ENCODE measurements around the gene WDR27.

DNA sequence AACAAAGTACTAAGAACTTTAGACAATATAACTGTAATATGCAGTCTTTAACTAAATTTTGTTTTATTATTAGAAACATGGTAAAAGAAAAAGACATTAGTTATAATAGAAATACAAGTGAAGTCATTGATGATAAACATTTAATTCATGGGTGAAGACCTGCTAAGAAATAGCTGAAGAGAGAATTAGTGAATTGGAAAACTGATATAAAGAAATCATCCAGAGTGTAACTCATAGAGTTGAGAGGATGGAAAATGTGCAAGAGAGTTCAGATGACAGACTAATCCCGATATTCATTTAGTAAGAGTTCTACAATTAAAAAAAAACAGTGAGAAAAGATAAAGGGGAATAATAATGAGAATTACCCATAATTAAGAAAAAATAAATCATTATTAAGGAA lies 227.5 kb downstream of the WDR27 start:
- TF ChIP-seq, protein P1, sequence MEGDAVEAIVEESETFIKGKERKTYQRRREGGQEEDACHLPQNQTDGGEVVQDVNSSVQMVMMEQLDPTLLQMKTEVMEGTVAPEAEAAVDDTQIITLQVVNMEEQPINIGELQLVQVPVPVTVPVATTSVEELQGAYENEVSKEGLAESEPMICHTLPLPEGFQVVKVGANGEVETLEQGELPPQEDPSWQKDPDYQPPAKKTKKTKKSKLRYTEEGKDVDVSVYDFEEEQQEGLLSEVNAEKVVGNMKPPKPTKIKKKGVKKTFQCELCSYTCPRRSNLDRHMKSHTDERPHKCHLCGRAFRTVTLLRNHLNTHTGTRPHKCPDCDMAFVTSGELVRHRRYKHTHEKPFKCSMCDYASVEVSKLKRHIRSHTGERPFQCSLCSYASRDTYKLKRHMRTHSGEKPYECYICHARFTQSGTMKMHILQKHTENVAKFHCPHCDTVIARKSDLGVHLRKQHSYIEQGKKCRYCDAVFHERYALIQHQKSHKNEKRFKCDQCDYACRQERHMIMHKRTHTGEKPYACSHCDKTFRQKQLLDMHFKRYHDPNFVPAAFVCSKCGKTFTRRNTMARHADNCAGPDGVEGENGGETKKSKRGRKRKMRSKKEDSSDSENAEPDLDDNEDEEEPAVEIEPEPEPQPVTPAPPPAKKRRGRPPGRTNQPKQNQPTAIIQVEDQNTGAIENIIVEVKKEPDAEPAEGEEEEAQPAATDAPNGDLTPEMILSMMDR (conservative IDR thresholded peaks at IDR 0.05; ENCODE audit: low read length) = no peak
- TF ChIP-seq EZH2phosphoT487 (IDR thresholded peaks at IDR 0.05; ENCODE audit: borderline replicate concordance, low read depth, low read length) = no peak
